Measurements from ENCODE around the gene RRP1B.
A peak's percentile ranks its signal among the peaks of the same experiment; 100 is the strongest.

RRP1B gene

DNA sequence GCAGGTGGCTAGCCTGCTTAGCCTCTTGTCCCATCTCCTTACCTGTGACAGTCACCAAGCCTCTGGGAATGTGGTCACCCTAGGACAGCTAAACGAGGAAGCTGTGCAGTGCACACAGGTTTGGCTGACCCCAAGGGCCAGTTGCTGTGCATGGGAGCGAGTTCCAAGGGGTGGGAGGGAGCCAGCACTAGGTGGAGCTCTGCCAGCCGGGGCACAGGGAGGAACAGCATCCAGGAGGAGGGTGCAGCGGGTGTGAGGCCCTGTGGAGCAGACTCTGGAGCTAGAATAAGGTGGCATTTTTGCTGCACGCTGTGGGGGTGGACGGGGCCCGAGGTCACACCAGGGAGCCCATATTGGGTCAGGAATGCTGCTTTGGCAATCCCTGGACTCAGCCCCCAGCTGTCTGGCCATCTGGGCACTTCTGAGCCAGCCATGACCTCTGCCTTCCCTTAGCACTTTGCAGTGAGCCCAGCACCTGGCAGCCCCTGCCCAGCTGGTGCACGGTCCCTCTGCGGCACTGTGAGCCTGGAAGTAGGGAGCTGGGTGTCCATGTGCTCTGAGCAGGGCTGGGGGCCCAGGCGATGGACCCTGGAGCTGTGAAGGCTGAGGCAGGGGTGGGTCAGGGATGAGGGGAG is 68.3 kb downstream of the RRP1B start:
- no peak for DNase-seq

DNA sequence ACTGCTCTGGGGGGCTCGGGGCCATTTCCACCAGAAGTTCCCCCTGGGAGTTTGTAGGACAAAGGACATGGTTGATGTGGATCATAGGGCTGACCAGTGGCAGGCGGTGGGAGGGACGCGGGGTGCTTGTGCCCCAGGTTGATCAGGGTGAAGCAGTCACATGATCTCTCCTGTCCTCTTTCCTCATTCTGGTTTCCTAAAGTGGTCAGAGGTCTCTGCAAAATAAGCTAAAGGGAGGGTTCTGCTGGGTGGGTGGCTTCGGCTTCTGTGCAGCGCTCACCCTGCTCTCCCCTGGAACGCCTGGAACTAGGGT is 68.8 kb downstream of the RRP1B start:
- no peak for DNase-seq

GRCh38 chr21:43728467-43729390 is 69.4 kb downstream of the RRP1B start:
- peak; percentile 70 for DNase-seq

- no peak for DNase-seq
Measured at GRCh38 chr21:43731476-43731875, 72.1 kb downstream of the RRP1B start.

DNA sequence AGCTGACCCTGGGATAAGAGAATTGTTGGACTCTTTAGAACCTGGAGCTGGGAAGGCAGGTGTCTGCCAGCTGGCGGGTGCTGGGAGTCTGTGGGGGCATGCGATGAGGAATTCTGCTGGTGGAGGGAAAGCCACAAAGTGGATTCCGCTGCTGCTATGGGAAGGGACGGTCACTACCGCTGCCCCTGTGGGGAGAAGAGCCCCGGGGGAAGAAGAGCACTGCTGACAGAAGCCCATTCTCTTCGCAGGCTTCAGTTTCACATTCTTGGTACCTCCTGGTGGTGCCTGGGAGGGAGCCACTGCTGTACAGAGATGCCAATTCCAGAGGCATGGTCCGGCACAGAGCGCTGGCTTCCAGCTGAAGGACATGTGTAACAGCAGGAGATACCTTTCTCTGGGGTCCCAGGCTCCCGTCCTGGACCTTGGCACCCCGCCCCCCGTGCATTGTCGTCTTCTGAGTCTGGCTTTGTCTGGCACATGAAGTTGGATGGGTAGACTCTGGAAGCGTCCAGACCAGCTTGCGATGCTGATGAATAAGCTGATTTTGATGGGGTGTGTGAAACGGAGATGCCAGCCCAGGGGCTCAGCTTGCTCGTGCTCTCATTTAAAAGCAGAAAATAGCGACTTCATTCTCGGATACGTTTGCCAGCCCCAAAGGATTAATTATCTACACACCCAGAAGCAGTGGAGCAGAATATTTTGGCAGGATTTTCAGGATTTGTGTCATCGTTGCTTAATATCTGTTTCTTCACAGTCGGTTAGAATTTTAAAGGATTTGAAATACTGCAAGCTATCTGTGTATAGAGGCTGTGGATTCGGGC is 72.7 kb downstream of the RRP1B start:
- DNase-seq, result no peak

DNA sequence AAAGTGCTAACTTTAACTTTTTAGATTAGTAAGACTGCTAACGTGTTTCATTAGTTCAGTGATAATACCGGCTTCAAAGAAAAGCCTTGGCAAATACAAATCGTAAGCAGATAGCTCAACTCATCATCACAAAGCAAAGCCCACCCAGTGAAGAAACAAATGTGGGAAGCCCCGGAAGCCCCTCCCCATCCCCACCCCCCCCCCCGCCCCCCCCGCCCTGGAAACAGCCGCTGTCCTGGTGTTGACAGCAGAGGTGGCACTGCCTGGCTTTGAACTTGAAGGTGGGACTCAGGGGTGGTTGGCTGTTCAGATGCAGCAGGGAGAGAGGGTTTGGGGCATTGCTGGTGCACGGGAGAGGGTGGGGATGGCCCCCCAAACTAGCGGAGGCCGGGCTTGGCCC is 73.7 kb downstream of the RRP1B start:
- no peak for DNase-seq

- DNase-seq, result no peak
Measured at GRCh38 chr21:43733529-43734071, 74.2 kb downstream of the RRP1B start.

GRCh38 chr21:43734131-43734927 is 75.0 kb downstream of the RRP1B start:
- no peak for DNase-seq

DNA sequence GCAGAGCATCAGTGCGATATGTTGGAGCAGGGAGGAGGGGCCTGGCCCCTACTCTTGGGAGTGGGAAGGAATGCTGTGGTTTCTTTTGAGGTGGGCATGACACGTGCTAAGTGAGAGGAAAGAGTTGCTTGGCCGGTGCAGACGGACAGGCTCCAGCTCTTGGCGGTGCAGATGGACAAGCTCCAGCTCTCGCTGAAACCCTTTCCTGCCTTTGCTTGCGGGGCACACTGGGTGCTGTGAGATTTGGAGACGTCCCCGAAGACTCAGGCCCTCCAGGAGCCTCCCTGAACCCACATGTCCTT is 75.5 kb downstream of the RRP1B start:
- no peak for DNase-seq

- DNase-seq, result no peak
Measured at GRCh38 chr21:43735236-43736091, 76.1 kb downstream of the RRP1B start.

DNA sequence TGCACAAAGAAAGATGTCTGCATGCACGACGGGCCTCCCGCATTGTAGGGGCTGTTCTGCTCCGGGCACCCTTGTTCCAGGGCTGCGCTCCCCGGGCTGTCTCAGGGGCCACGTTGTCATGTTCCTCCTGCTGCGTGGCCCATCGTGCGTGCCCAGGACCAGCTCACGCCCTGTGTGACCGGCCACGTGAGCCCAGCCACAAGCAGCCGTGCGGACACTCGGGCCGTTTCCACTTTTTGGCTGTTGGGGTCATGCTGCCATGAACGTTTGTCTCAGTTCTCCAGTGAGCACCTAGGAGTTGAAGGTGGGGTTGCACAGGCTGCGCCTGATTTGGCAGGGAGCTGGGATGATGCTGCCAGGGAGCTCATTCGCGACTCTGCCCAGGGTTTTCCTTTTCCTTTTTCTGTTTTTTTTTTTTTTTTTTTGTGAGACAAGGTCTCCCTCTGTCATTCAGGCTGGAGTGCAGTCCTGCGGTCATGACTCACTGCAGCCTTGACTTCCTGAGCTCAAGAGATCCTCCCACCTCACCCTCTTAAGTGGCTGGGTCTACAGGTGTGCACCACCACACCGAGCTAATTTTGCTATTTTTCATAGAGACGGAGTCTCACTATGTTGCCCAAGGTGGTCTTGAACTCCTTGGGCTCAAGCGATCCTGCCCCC is 77.0 kb downstream of the RRP1B start:
- no peak for DNase-seq

GRCh38 chr21:43737158-43737950 is 78.0 kb downstream of the RRP1B start:
- DNase-seq, result no peak

GRCh38 chr21:43739621-43740435 is 80.5 kb downstream of the RRP1B start:
- no peak for DNase-seq

DNA sequence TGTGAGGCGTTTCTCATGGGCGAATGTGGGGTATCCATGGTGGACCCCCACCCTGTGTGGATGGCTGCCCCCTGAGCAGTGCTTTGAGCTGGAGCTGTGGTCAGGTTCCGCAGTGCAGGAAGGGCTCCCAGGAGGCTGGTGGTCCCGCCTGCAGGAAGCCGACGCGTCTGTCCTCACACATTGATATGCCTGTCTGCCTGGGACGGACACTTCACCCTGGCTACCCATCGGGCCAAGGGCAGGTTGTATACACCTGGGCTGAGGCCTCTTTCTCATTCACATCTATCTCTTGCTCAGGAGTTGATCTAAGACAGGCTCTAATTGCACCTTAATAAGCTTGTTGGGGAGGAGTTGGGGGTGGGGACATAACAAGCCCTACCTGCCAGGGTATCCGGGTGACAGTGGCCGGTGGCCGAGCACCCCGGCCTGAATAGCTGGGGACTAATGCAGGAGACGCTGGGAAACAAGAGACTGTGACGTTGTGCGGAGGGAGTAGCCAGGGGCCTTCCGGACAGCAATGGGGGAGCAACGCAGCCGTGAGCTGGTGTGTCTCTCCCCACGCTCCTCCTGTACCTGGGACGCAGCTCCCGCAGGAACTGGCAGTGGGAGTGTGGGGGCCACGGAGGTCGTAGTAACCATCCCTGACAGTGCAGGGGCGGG is 81.3 kb downstream of the RRP1B start:
- no peak for DNase-seq

- no peak for DNase-seq
Measured at GRCh38 chr21:43741423-43742096, 82.2 kb downstream of the RRP1B start.

- no peak for DNase-seq
Measured at GRCh38 chr21:43743947-43744346, 84.6 kb downstream of the RRP1B start.

DNA sequence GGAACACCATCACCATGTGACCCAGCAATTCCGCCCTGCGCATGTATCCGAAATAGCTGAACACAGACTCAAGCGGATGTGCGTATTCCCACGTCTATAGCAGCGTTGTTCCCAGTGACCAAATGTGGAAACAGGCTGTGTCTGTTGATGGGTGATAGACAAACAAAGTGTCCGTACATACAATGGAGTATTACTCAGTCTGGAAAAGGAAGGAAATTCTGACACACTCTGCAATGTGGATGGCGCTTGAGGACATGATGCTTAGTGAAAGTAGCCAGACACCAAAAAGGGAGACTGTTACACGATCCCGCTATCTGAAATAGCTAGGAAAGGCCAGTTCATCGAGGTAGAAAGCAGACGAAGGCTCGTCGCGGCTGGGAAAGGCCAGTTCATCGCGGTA is 85.4 kb downstream of the RRP1B start:
- no peak for DNase-seq

Measured in activated T-cell treated with anti-CD3 and anti-CD28 coated beads for 4 hours (primary cell).